Esophagus muscularis mucosa (tissue), 2 donors: Measurements from ENCODE around the gene ZDHHC19.

Experiments used
- EP300 ChIP-seq: sonication (generic); formaldehyde crosslinking; IDR thresholded peaks from one replicate; pipeline ENCODE4 v1.6.1; 2017; ENCODE audit warnings: antibody characterized with exemption
- POLR2A ChIP-seq: fragments of 450-650 bp; IDR thresholded peaks from one replicate; pipeline ENCODE4 v1.6.1; 2017; ENCODE audit warnings: antibody characterized with exemption, moderate library complexity, mild to moderate bottlenecking, low read depth

DNA sequence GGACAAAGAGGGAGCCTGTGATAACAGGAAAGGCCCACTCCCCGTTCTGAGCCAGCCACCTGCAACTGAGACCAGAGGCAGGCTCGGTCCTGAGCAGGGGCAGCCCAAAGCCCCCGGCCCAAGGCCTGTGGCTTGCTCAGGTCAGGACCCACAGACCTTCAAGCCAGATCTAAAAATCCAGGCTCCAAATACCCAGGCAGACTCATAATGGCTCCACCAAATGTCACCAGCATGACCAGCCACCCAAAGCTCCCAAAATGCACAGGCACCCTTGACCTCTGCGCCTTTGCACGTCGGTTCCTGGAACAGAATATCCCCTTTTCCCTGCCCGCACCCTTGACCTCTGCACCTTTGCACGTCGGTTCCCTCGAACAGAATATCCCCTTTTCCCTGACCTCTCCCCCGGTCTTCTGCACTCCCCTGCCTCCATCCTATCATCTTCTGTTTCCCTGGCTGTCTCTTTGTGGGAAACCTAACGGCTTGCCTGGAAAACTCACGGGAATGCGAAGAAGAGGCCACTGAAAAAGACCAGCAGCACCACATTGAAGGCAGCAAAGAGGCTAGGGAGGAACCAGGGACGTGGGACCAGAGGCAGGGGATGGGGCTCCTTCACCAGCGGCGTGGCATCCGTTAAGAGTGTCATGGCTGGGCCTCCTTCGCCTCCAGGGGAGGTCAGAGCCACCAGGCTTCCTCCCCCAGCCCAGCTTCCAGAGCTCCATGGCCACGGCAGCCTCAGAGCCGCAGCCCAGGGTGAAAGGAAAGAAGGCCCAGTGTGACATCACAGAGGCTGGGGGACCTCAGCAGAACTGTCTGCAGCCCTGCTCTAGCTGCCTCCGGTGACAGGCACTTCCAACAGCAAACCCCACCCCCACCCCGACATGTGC lies at the start of gene ZDHHC19:
- TF ChIP-seq EP300 (no peak), POLR2A (no peak)
